ENCODE measurements around the gene HMG20A.

HMG20A gene

DNA sequence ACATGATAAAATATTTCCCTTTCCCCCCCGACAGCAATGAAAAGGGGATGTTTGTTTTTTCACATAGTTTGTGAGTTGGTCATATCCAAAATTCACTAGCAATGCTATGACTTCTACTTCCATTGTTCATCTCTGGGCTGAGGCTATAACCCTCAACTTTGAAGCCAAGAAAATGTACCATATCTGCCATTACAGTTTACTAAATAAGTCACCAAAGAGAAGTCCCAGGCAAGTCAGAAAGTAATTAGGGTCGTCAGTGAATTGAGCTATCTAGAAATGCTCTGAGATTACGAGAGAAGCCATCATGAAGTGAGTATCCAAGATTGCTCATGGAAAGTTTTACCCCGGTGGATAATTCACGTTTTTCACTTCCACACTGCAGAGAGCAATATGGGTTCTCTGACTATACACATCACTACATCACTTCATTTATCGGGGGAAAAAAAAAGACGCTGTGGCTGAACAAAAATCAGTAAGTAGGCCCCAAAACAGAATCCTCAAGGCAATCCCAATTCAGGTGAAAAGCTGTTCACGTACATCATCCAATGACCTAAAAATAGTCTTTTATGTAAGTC, 2.2 kb upstream of the HMG20A start:
- H2AFZ ChIP-seq: peak overlapping the region; percentile 72
- peak overlapping the region; percentile 55 for H3K4me3 ChIP-seq (ENCODE audit: low read depth, low read length)
- no peaks in the 10 kb centered on the region for H3K36me3 ChIP-seq (ENCODE audit: control insufficient read depth, insufficient read depth, low read length)
- H3K27me3 ChIP-seq (ENCODE audit: control insufficient read depth, insufficient read depth, low read length): no peaks in the 10 kb centered on the region
- no peak overlapping the region for H3K27ac ChIP-seq
- H3K79me2 ChIP-seq: peaks cover 4% of the 10 kb centered on the region
- no peaks in the 10 kb centered on the region for H3K9me3 ChIP-seq (ENCODE audit: control insufficient read depth, low read length)
- H3K4me1 ChIP-seq: no peaks in the 10 kb centered on the region
- peak overlapping the region; percentile 45 for H3K4me2 ChIP-seq (ENCODE audit: low read length)
- no peak overlapping the region for H3K9ac ChIP-seq
- TF ChIP-seq, protein P1, sequence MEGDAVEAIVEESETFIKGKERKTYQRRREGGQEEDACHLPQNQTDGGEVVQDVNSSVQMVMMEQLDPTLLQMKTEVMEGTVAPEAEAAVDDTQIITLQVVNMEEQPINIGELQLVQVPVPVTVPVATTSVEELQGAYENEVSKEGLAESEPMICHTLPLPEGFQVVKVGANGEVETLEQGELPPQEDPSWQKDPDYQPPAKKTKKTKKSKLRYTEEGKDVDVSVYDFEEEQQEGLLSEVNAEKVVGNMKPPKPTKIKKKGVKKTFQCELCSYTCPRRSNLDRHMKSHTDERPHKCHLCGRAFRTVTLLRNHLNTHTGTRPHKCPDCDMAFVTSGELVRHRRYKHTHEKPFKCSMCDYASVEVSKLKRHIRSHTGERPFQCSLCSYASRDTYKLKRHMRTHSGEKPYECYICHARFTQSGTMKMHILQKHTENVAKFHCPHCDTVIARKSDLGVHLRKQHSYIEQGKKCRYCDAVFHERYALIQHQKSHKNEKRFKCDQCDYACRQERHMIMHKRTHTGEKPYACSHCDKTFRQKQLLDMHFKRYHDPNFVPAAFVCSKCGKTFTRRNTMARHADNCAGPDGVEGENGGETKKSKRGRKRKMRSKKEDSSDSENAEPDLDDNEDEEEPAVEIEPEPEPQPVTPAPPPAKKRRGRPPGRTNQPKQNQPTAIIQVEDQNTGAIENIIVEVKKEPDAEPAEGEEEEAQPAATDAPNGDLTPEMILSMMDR (IDR thresholded peaks at IDR 0.05): no peak

DNA sequence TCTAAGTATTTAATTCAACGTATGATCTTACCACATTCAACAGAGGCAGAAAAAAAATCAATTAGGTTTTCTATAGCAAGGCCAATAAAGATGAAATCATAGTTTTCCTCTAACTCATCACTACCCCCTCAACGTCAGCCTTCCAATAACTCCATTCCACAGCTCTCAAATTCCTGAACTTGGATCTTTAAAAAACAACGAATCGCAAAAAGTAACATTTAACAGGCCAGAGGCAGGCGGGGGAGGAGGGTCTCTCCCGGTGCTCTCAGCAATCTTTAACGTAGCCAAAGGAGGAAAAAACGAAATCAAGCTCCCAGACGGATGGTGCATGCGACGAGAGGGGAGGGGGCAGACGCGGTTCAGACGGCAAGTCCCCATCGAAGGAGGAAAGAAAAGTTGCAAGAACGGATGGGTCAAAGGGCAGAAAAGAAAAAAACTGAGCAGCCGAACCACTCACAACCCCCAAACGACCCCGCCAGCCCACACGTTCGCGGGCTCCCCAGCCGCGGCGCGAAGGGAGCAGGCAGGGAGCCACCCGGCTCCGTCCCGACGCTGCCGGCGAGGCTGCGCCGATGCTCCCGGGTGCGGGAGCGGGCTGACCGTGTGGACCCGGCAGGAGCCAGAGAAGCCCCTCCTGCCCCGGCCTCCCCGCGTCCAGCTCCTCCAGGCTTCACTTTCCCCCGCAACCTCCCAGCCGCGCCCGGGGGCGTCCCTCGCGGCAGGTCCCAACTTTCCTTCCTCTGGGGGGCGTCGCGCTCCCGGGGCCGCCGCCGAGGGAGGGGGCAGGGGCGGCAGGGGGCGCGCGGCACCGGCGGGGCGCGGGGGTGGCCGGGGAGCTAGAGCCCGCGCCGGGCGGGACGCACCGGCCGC, 1.5 kb upstream of the HMG20A start:
- Histone ChIP-seq H3K36me3 (ENCODE audit: control insufficient read depth, insufficient read depth, low read length) (no peaks in the 10 kb centered on the region), H3K27ac (no peak overlapping the region), H2AFZ (peak overlapping the region; percentile 72), H3K9ac (no peak overlapping the region), H3K27me3 (ENCODE audit: control insufficient read depth, insufficient read depth, low read length) (no peaks in the 10 kb centered on the region), H3K4me3 (ENCODE audit: low read depth, low read length) (peak overlapping the region; percentile 55), H3K4me1 (no peaks in the 10 kb centered on the region), H3K4me2 (ENCODE audit: low read length) (peak overlapping the region; percentile 45), H3K79me2 (peaks cover 4% of the 10 kb centered on the region), H3K9me3 (ENCODE audit: control insufficient read depth, low read length) (no peaks in the 10 kb centered on the region)
- TF ChIP-seq, protein P1 (IDR thresholded peaks at IDR 0.05): no peak

DNA sequence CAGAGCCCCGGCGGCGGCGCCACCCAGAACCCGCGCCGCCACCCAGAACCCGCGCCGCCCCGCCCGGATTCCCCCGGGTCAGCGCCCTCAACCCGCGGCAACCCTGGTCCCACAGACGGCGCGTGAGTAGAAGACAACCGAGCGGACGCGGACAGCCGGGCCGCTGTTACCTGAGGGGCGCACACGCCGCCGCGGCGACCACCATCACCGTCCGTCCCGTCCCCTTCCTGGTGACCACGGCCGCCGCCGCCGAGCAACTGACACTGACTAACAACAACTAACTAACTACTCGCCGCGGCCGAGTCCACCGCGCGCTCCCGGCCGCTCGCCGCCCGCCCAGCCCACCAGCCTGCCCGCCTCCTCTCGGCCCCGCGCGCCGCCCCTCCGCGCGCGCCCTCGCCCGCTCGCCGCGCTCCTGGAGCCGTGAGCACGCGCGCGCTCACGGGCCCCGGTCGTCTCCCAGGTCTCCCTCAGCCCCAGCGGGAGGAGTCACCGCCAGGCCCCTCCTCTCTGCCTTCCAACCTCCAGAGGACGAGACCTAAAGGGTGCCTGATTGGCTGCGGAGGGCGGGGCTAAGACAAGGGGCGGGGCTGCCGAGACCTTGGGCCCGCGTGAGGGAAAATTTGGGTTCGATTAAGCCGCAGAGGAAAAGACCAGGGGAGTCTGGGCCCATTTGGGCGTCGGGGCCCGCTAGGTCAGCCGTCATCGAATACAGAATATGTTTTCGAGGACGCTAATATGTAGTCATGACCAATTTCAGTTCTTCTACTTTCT, 665 bp upstream of the HMG20A start, which contains the start of gene PEAK1:
Gene PEAK1 (minus strand): TSS at position 269 of the 774 bp plus-strand sequence. CDS start 238,178 bp downstream, outside the sequence.
- H3K27ac ChIP-seq: peak within 1 kb of the TSS; percentile 96
- H2AFZ ChIP-seq: peak within 1 kb of the TSS; percentile 83
- H3K4me1 ChIP-seq: no peaks in the 10 kb centered on the region
- TF ChIP-seq, protein P1 (IDR thresholded peaks at IDR 0.05): no peak
- peak within 1 kb of the TSS; percentile 53 for H3K9ac ChIP-seq
- peak within 1 kb of the TSS; percentile 95 for H3K4me3 ChIP-seq (ENCODE audit: low read depth, low read length)
- no peaks in the 10 kb centered on the region for H3K9me3 ChIP-seq (ENCODE audit: control insufficient read depth, low read length)
- H3K27me3 ChIP-seq (ENCODE audit: control insufficient read depth, insufficient read depth, low read length): no peaks in the 10 kb centered on the region
- peak within 1 kb of the TSS; percentile 95 for H3K4me2 ChIP-seq (ENCODE audit: low read length)
- peaks cover 5% of the 10 kb centered on the region for H3K79me2 ChIP-seq
- no peaks in the 10 kb centered on the region for H3K36me3 ChIP-seq (ENCODE audit: control insufficient read depth, insufficient read depth, low read length)

DNA sequence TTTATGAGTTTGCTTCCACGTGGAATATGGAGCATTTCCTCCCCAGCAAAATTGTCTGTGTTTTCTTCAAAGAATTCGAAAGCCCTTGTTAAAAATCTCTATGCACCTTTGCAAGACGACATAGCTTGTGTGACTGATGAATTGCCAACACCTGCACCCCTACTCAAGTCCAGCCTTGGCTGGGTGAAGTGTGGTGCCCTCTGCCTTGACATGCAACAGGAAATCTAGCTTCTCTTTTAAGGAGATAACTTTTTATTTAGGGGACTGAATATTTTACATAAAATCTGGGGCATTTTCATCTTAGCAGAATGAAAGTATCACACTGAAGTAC, 647 bp downstream of the HMG20A start:
- no peaks in the 10 kb centered on the region for H3K27me3 ChIP-seq (ENCODE audit: control insufficient read depth, insufficient read depth, low read length)
- TF ChIP-seq, protein P1 (IDR thresholded peaks at IDR 0.05): no peak
- H3K27ac ChIP-seq: no peak overlapping the region
- H3K4me2 ChIP-seq (ENCODE audit: low read length): peak overlapping the region; percentile 95
- peak overlapping the region; percentile 95 for H3K4me3 ChIP-seq (ENCODE audit: low read depth, low read length)
- no peaks in the 10 kb centered on the region for H3K9me3 ChIP-seq (ENCODE audit: control insufficient read depth, low read length)
- peak overlapping the region; percentile 83 for H2AFZ ChIP-seq
- no peak overlapping the region for H3K9ac ChIP-seq
- no peaks in the 10 kb centered on the region for H3K4me1 ChIP-seq
- peaks cover 9% of the 10 kb centered on the region for H3K79me2 ChIP-seq
- no peaks in the 10 kb centered on the region for H3K36me3 ChIP-seq (ENCODE audit: control insufficient read depth, insufficient read depth, low read length)
